ENCODE data around the gene KCNQ1OT1.

Gene KCNQ1OT1

GRCh38 chr11:2719831-2720590, 20.2 kb upstream of the KCNQ1OT1 start:
- no peak overlapping the region for H3K27ac ChIP-seq (ENCODE audit: low read length)
- no peaks in the 10 kb centered on the region for H3K36me3 ChIP-seq (replicated peaks; ENCODE audit: low read depth, low read length)
- no peak overlapping the region for H3K4me2 ChIP-seq (ENCODE audit: low read length)
- no peaks in the 10 kb centered on the region for H3K27me3 ChIP-seq (ENCODE audit: low read depth, low read length)
- no peaks in the 10 kb centered on the region for H3K9me3 ChIP-seq (ENCODE audit: insufficient read depth, low read length)
- H2AFZ ChIP-seq (ENCODE audit: low read depth, low read length), result no peak overlapping the region
- no peaks in the 10 kb centered on the region for H3K4me1 ChIP-seq (ENCODE audit: low read length)
- H4K20me1 ChIP-seq (ENCODE audit: insufficient read depth, low read length), result no peaks in the 10 kb centered on the region
- TF ChIP-seq CTCF (IDR thresholded peaks at IDR 0.05; ENCODE audit: low read depth, low read length), result no peak
- TF ChIP-seq EZH2phosphoT487 (IDR thresholded peaks at IDR 0.05; ENCODE audit: low read depth), result no peak
- no peaks in the 10 kb centered on the region for H3K79me2 ChIP-seq (ENCODE audit: low read length)
- no peak overlapping the region for H3K9ac ChIP-seq (ENCODE audit: low read length)
- no peak overlapping the region for H3K4me3 ChIP-seq (ENCODE audit: low read length)

- Histone ChIP-seq H2AFZ (ENCODE audit: low read depth, low read length) (no peak overlapping the region), H3K4me1 (ENCODE audit: low read length) (no peaks in the 10 kb centered on the region), H3K36me3 (replicated peaks; ENCODE audit: low read depth, low read length) (no peaks in the 10 kb centered on the region), H3K9me3 (ENCODE audit: insufficient read depth, low read length) (no peaks in the 10 kb centered on the region), H3K27ac (ENCODE audit: low read length) (no peak overlapping the region), H3K9ac (ENCODE audit: low read length) (no peak overlapping the region), H3K4me3 (ENCODE audit: low read length) (no peak overlapping the region), H3K79me2 (ENCODE audit: low read length) (no peaks in the 10 kb centered on the region), H3K27me3 (ENCODE audit: low read depth, low read length) (no peaks in the 10 kb centered on the region), H3K4me2 (ENCODE audit: low read length) (no peak overlapping the region), H4K20me1 (ENCODE audit: insufficient read depth, low read length) (no peaks in the 10 kb centered on the region)
- TF ChIP-seq EZH2phosphoT487 (IDR thresholded peaks at IDR 0.05; ENCODE audit: low read depth) (no peak), CTCF (IDR thresholded peaks at IDR 0.05; ENCODE audit: low read depth, low read length) (no peak)
Measured at GRCh38 chr11:2718817-2719438, 19.1 kb upstream of the KCNQ1OT1 start.

GRCh38 chr11:2717561-2718325, 17.9 kb upstream of the KCNQ1OT1 start:
- Histone ChIP-seq H3K79me2 (ENCODE audit: low read length) (no peaks in the 10 kb centered on the region), H3K4me3 (ENCODE audit: low read length) (no peak overlapping the region)

More at GRCh38 chr11:2717561-2718325, 17.9 kb upstream of the KCNQ1OT1 start:
- H3K27ac ChIP-seq (ENCODE audit: low read length), result no peak overlapping the region
- no peaks in the 10 kb centered on the region for H3K36me3 ChIP-seq (replicated peaks; ENCODE audit: low read depth, low read length)
- no peaks in the 10 kb centered on the region for H3K9me3 ChIP-seq (ENCODE audit: insufficient read depth, low read length)
- H4K20me1 ChIP-seq (ENCODE audit: insufficient read depth, low read length), result no peaks in the 10 kb centered on the region
- no peak overlapping the region for H2AFZ ChIP-seq (ENCODE audit: low read depth, low read length)
- no peak overlapping the region for H3K4me2 ChIP-seq (ENCODE audit: low read length)
- H3K27me3 ChIP-seq (ENCODE audit: low read depth, low read length), result no peaks in the 10 kb centered on the region
- H3K9ac ChIP-seq (ENCODE audit: low read length), result no peak overlapping the region
- TF ChIP-seq EZH2phosphoT487 (IDR thresholded peaks at IDR 0.05; ENCODE audit: low read depth) (no peak), CTCF (IDR thresholded peaks at IDR 0.05; ENCODE audit: low read depth, low read length) (no peak)
- no peaks in the 10 kb centered on the region for H3K4me1 ChIP-seq (ENCODE audit: low read length)

All from OCI-LY3 (cell line).